ENCODE results near the gene EFNB2. TPM values are rescaled to one million over a fixed set of nuclear protein-coding genes. Genes with fewer than 3 reads are reported as not detected.

EFNB2 gene
- total RNA-seq, 2 donors from 2014 or later = 41.8 to 104 TPM

DNA sequence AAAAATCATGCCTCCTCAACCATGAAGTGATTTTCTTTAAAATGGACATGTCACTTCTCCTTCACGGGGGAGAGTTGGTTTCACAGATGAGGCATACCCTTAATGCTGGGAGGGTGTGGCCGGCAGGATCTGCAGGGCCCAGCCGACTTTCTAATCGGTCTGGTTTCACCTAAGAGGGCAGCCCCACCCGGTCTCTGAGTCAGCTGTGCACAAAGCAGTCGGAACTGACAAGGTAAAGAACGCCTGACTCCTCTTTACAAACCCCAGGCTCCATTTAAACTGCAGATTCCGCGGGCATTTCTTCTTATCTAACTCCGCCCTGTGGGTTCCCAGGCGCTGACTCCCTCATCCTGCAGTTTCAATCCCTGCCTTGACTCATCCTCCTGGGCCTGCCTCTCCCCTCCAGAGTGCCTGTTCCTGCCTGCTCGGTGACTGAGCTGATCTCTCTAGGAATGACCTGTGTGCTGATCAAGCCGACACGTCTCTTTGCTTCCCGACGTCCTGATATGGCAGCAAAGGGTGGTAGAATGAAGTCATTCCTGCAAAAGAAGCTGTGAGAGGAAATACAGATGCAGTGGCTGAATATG is 63.4 kb downstream of the EFNB2 start:
- no peaks in the 10 kb centered on the region for H3K36me3 ChIP-seq
- DNase-seq = peak; percentile 69
- H3K9me3 ChIP-seq = no peaks in the 10 kb centered on the region
- H3K4me3 ChIP-seq = no peak overlapping the region
- H3K27me3 ChIP-seq = no peaks in the 10 kb centered on the region
- TF ChIP-seq, protein P1, sequence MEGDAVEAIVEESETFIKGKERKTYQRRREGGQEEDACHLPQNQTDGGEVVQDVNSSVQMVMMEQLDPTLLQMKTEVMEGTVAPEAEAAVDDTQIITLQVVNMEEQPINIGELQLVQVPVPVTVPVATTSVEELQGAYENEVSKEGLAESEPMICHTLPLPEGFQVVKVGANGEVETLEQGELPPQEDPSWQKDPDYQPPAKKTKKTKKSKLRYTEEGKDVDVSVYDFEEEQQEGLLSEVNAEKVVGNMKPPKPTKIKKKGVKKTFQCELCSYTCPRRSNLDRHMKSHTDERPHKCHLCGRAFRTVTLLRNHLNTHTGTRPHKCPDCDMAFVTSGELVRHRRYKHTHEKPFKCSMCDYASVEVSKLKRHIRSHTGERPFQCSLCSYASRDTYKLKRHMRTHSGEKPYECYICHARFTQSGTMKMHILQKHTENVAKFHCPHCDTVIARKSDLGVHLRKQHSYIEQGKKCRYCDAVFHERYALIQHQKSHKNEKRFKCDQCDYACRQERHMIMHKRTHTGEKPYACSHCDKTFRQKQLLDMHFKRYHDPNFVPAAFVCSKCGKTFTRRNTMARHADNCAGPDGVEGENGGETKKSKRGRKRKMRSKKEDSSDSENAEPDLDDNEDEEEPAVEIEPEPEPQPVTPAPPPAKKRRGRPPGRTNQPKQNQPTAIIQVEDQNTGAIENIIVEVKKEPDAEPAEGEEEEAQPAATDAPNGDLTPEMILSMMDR (IDR thresholded peaks at IDR 0.05) = no peak
- H3K27ac ChIP-seq = peak overlapping the region; percentile 29
- no peak overlapping the region for H3K9ac ChIP-seq (ENCODE audit: low read depth in 2 of 2, low read length in 2 of 2)
- no peaks in the 10 kb centered on the region for H3K4me1 ChIP-seq
- intact Hi-C loops (cut with DNase I) = no loop called here

DNA sequence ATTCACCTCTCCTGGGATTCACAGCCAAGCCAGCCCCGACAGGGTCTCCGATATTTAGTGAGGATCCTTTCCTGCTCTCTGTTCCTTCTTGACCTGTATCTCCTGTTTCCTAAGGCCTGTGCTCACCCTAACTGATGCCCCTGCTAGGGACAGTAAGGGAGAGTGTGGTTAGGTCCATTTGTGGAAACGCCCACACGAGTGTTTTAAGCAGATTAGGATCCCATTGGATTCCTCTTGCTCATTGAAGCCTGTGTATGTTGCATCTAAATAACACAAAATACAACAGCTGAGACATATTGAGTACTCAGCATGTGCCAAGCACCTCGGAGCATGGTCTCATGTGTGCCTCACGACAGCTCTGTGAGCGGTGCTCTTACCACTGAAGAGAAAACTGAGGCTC is 64.9 kb downstream of the EFNB2 start:
- H3K4me1 ChIP-seq = no peaks in the 10 kb centered on the region
- H3K27me3 ChIP-seq = no peaks in the 10 kb centered on the region
- no peak for DNase-seq
- no peak overlapping the region for H3K4me3 ChIP-seq
- TF ChIP-seq, protein P1 (IDR thresholded peaks at IDR 0.05) = no peak
- no peak overlapping the region for H3K9ac ChIP-seq (ENCODE audit: low read depth in 2 of 2, low read length in 2 of 2)
- intact Hi-C loops (cut with DNase I) = no loop called here
- no peak overlapping the region for H3K27ac ChIP-seq
- H3K9me3 ChIP-seq = no peaks in the 10 kb centered on the region
- H3K36me3 ChIP-seq = no peaks in the 10 kb centered on the region

DNA sequence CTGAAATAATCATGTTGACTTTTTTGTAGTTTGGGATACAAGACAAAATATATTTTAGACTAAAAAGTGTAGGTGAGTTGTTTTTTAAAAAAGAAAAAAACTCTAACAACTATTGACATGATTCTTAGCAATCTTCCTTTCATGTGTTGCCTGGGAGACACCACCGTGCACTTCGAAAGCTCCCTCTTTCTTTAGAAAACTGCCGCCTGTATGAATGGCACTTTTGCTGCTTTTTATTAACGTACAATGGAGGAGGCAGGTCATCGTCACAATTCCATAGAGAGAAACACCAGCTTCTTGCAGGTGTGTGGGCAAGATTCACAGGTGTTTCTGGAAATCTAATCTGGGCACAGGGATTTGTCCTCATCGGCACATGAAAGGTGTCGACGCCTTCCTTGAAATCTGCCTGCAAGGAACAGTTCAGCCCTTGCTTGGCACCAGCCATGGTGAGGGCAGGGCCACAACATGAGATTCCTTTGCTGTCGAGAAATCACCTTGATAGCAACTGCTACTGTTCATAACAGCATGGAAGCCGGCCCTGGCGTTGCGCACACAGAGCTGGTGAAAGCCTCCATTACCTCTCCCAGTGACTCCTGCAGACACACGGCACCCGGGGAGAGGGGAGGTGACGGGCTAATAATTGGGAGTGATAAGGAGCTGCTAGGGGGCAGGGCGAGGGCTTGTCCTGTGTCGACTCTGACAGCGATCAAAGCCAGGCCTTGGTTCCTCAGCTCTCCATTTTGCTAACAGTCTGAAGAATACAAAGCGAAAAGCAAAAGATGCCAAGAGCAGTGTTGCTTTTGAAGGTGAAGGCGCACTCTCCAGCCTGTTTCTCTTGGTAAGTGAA is 66.5 kb downstream of the EFNB2 start:
- DNase-seq = no peak
- no peaks in the 10 kb centered on the region for H3K9me3 ChIP-seq
- intact Hi-C loops (cut with DNase I) = no loop called here
- H3K9ac ChIP-seq (ENCODE audit: low read depth in 2 of 2, low read length in 2 of 2) = no peak overlapping the region
- TF ChIP-seq, protein P1 (IDR thresholded peaks at IDR 0.05) = no peak
- H3K27me3 ChIP-seq = no peaks in the 10 kb centered on the region
- H3K4me1 ChIP-seq = no peaks in the 10 kb centered on the region
- H3K36me3 ChIP-seq = no peaks in the 10 kb centered on the region
- no peak overlapping the region for H3K4me3 ChIP-seq
- no peak overlapping the region for H3K27ac ChIP-seq

DNA sequence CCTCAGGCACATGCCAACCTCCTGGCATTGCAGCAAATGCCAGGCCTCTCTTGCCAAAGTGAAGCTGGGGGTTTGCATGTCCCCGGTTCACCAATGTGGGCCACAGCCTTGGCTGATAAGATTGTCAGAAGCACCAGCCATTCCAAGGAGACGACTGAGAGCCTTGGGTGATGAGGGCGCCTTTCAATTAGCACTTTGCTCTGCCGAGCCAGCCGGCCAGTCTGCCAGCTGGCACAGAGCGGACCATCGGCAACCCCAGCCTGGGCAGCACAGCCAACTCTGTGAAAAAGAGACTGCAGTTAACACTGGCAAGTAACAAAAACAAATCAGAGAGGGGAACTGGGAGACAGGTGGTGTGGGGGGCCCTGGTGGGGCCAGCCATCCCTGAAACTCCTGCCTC is 67.3 kb downstream of the EFNB2 start:
- TF ChIP-seq, protein P1 (IDR thresholded peaks at IDR 0.05) = no peak
- H3K4me1 ChIP-seq = no peaks in the 10 kb centered on the region
- H3K9me3 ChIP-seq = no peaks in the 10 kb centered on the region
- H3K4me3 ChIP-seq = no peak overlapping the region
- no peaks in the 10 kb centered on the region for H3K36me3 ChIP-seq
- H3K27me3 ChIP-seq = no peaks in the 10 kb centered on the region
- H3K9ac ChIP-seq (ENCODE audit: low read depth in 2 of 2, low read length in 2 of 2) = no peak overlapping the region
- H3K27ac ChIP-seq = no peak overlapping the region
- no peak for DNase-seq
- intact Hi-C loops (cut with DNase I) = no loop called here

DNA sequence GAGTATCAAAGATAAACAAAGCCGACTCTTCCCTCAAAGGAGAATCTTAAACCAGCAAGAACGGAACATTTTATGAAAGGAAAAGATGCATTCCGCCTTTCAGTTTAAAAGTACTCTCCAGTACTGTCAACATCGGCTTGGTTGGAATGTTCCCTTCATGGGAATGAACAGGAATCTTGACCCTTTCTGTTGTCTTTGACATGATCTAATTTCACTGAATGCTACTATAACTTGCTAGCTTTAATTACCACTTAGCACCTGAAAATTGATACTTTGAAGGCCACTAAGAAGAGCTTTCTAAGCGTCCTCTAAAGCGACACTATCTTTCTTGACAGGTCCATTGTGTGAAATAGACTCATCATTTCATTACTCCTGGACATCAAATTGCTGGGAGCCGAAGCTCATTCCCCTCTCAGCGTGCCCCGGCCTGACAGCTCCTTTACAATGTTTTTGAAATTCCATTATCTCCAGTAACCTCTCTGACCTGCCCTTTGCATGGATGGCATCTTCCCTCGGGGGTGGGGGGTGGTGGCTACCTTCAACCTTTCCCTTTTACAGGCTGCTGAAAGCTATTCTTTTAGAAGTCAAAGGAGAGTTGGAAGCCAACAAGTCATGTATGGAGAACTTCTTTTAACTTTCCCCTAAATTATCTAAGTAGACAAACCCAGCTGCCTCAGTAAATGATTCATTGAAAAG is 67.9 kb downstream of the EFNB2 start:
- H3K4me3 ChIP-seq = no peak overlapping the region
- TF ChIP-seq, protein P1 (IDR thresholded peaks at IDR 0.05) = no peak
- intact Hi-C loops (cut with DNase I) = no loop called here

More for the DNA sequence above, 67.9 kb downstream of the EFNB2 start:
- DNase-seq = no peak
- Histone ChIP-seq H3K27ac (no peak overlapping the region), H3K9me3 (no peaks in the 10 kb centered on the region), H3K36me3 (no peaks in the 10 kb centered on the region), H3K4me1 (no peaks in the 10 kb centered on the region), H3K9ac (ENCODE audit: low read depth in 2 of 2, low read length in 2 of 2) (no peak overlapping the region), H3K27me3 (no peaks in the 10 kb centered on the region)
